Activated naive CD4-positive, alpha-beta T cell treated with anti-CD3 and anti-CD28 coated beads, Interleukin-2, amount 50 U/mL, for 16 hours (primary cell): ENCODE results near the gene AGBL4.
"Not testable (repeated sequence)": the region's sequence is repeated elsewhere in the genome, so short reads cannot be mapped to it uniquely, and the experiment has no call there.

Source experiments
- DNase-seq: peaks from one replicate; pipeline ENCODE4 v3.0.0-alpha.2; 2020

The AGBL4 gene

GRCh38 chr1:50023292-50024159, at the start of gene AGBL4:
TSS of gene AGBL4 (minus strand) at chr1:50023954.
- DNase-seq: no peak

- no peak for DNase-seq
Observed at GRCh38 chr1:50066806-50067205, 43.1 kb upstream of the AGBL4 start.

- DNase-seq: no peak
Observed at GRCh38 chr1:50060279-50060678, 36.5 kb upstream of the AGBL4 start.

GRCh38 chr1:50048791-50049190, 25.0 kb upstream of the AGBL4 start:
- DNase-seq: no peak

GRCh38 chr1:50047916-50048694, 24.4 kb upstream of the AGBL4 start:
- DNase-seq: no peak

- DNase-seq: no peak
Observed at GRCh38 chr1:50038237-50038809, 14.6 kb upstream of the AGBL4 start.

GRCh38 chr1:50027794-50028193, 4.0 kb upstream of the AGBL4 start:
- DNase-seq: no peak

- no peak for DNase-seq
Observed at GRCh38 chr1:49995734-49996133, 28.0 kb downstream of the AGBL4 start.

GRCh38 chr1:49971088-49971487, 52.7 kb downstream of the AGBL4 start:
- no peak for DNase-seq

GRCh38 chr1:49951385-49951784, 72.4 kb downstream of the AGBL4 start:
- DNase-seq: no peak

GRCh38 chr1:49915301-49915700, 108.5 kb downstream of the AGBL4 start:
- DNase-seq: not testable (repeated sequence)

- no peak for DNase-seq
Observed at GRCh38 chr1:49906365-49906764, 117.4 kb downstream of the AGBL4 start.

- DNase-seq: no peak
Observed at GRCh38 chr1:49864581-49864980, 159.2 kb downstream of the AGBL4 start.

- no peak for DNase-seq
Observed at GRCh38 chr1:49854741-49855140, 169.0 kb downstream of the AGBL4 start.

GRCh38 chr1:49842596-49842995, 181.2 kb downstream of the AGBL4 start:
- no peak for DNase-seq

GRCh38 chr1:49841767-49842166, 182.0 kb downstream of the AGBL4 start:
- no peak for DNase-seq

GRCh38 chr1:49824261-49824660, 199.5 kb downstream of the AGBL4 start:
- DNase-seq: no peak

- DNase-seq: no peak
Observed at GRCh38 chr1:49817681-49818080, 206.1 kb downstream of the AGBL4 start.

GRCh38 chr1:49787013-49787412, 236.7 kb downstream of the AGBL4 start:
- DNase-seq: not testable (repeated sequence)

- no peak for DNase-seq
Observed at GRCh38 chr1:49765034-49765433, 258.7 kb downstream of the AGBL4 start.

- not testable (repeated sequence) for DNase-seq
Observed at GRCh38 chr1:49738118-49738517, 285.6 kb downstream of the AGBL4 start.

- DNase-seq: no peak
Observed at GRCh38 chr1:49728377-49728776, 295.4 kb downstream of the AGBL4 start.

- no peak for DNase-seq
Observed at GRCh38 chr1:49723662-49724061, 300.1 kb downstream of the AGBL4 start.
